HepG2 (cell line): ENCODE measurements around the gene HK2. TPM values are rescaled to one million over a fixed set of nuclear protein-coding genes. Genes with fewer than 3 reads are reported as not detected.
A peak's percentile ranks its signal among the peaks of the same experiment; 100 is the strongest.

Experiments
- ATAC-seq: fragments of 200-7000 bp; cut with Tn5 transposase; 3 replicates; pipeline ENCODE4 v1.9.1; 2020; ENCODE audit warnings: mild to moderate bottlenecking, moderate library complexity
- BruUV-seq: library from RNA; stranded (reverse); fragments of 400-500 nt; replicated peaks from 2 replicates; lab custom pipeline; 2021; lab: Mats Ljungman, UMichigan
- CTCF ChIA-PET: fragments of 300-600 bp; formaldehyde crosslinking; extraction: SDS; loops from one replicate; lab custom pipeline; 2021; ENCODE audit warnings: low total read pairs, inconsistent platforms, low intra/inter-chr PET ratio; lab: Yijun Ruan, JAX
- POLR2A ChIA-PET: fragments of 350-600 bp; sonication (Branson Sonifier 250); formaldehyde crosslinking; loops from one replicate; lab custom pipeline; 2020; ENCODE audit warnings: antibody characterized with exemption, inconsistent platforms; lab: Yijun Ruan, JAX
- DNase-seq: peaks from one replicate; pipeline ENCODE4 v3.0.0-alpha.2; 2015; ENCODE audit warnings: low spot score
- FAIRE-seq: peaks from 3 replicates; lab custom pipeline; 2011; peaks lifted over from hg19 to GRCh38; lab: Jason Lieb, UNC
- H2AFZ ChIP-seq: one replicate; pipeline ENCODE4 v1.6.1; 2011; ENCODE audit warnings: low read length, inconsistent platforms
- H3K27ac ChIP-seq: fragments of 300-600 bp; 3 replicates; pipeline ENCODE4 v1.8.0; 2011; ENCODE audit warnings: mixed run types, mild to moderate bottlenecking, mixed read lengths, low read length, inconsistent platforms; ENCODE audit not compliant: insufficient read depth; ENCODE audit errors: extremely low read length
- H3K27me3 ChIP-seq, 2 experiments: fragments of 200-600 bp in 1 of 2; 2 replicates in 1 of 2; 3 replicates in 1 of 2; pipeline versions ENCODE4 v1.6.0 to v1.8.0; 2011; ENCODE audit warnings: low read length in 2 of 2, mild to moderate bottlenecking in 2 of 2, moderate library complexity in 2 of 2, inconsistent platforms in 1 of 2; ENCODE audit not compliant: insufficient read depth in 2 of 2, control insufficient read depth in 1 of 2
- H3K36me3 ChIP-seq, 2 experiments: fragments of 200-600 bp in 1 of 2; replicated peaks in 1 of 2; 2 replicates in 1 of 2; 3 replicates in 1 of 2; pipeline versions ENCODE4 v1.5.1 to v1.8.0; 2011; ENCODE audit warnings: low read length in 2 of 2, inconsistent platforms in 1 of 2; ENCODE audit not compliant: insufficient read depth in 2 of 2, control insufficient read depth in 1 of 2
- H3K4me1 ChIP-seq: 2 replicates; pipeline ENCODE4 v1.5.1; 2012; ENCODE audit warnings: low read length, inconsistent platforms; ENCODE audit not compliant: insufficient read depth
- H3K4me2 ChIP-seq: 2 replicates; pipeline ENCODE4 v1.6.0; 2011; ENCODE audit warnings: low read depth, low read length, inconsistent platforms
- H3K4me3 ChIP-seq, 3 experiments: fragments of 200-600 bp in 1 of 3; sonication (generic), shearing (Covaris generic) in 1 of 3; replicated peaks in 1 of 3; 2 replicates each; pipeline ENCODE4 v1.5.1; 2011 to 2016; ENCODE audit warnings: low read length in 3 of 3, inconsistent platforms in 2 of 3, low read depth in 2 of 3, mild to moderate bottlenecking in 2 of 3, control low read depth in 1 of 3, mixed read lengths in 1 of 3; ENCODE audit not compliant: insufficient read depth in 1 of 3
- H3K79me2 ChIP-seq: one replicate; pipeline ENCODE4 v1.6.1; 2011; ENCODE audit warnings: low read length, inconsistent platforms; ENCODE audit not compliant: insufficient read depth
- H3K9ac ChIP-seq: 2 replicates; pipeline ENCODE4 v1.6.0; 2011; ENCODE audit warnings: mild to moderate bottlenecking, low read depth, low read length, inconsistent platforms; ENCODE audit not compliant: insufficient read depth
- H3K9me3 ChIP-seq: 2 replicates; pipeline ENCODE4 v1.5.1; 2012; ENCODE audit warnings: mild to moderate bottlenecking, low read length
- H4K20me1 ChIP-seq: 2 replicates; pipeline ENCODE4 v1.6.0; 2011; ENCODE audit warnings: inconsistent platforms, mild to moderate bottlenecking, low read length, moderate library complexity; ENCODE audit not compliant: insufficient read depth
- NFYC ChIP-seq: IDR thresholded peaks from 2 replicates; pipeline ENCODE4 v1.6.1; 2016; ENCODE audit warnings: missing genetic modification reagents, missing compliant biosample characterization
- PHF20 ChIP-seq: sonication (generic); formaldehyde crosslinking; IDR thresholded peaks from 2 replicates; pipeline ENCODE4 v1.5.0; 2020; ENCODE audit warnings: mild to moderate bottlenecking, missing genetic modification reagents
- RBFOX2 ChIP-seq: fragments of 200-400 bp; formaldehyde crosslinking; IDR thresholded peaks from 2 replicates; pipeline ENCODE4 v1.6.1; 2017; ENCODE audit warnings: low read depth, mild to moderate bottlenecking, low read length
- RBM22 ChIP-seq: fragments of 200-400 bp; formaldehyde crosslinking; optimal IDR thresholded peaks from 2 replicates; pipeline ENCODE3; 2017; ENCODE audit warnings: mild to moderate bottlenecking, low read length, moderate library complexity
- ZNF121 ChIP-seq: sonication (generic); formaldehyde crosslinking; IDR thresholded peaks from 2 replicates; pipeline ENCODE4 v1.5.0; 2020; ENCODE audit warnings: mild to moderate bottlenecking, missing genetic modification reagents
- ZNF136 ChIP-seq: sonication (generic); formaldehyde crosslinking; IDR thresholded peaks from 2 replicates; pipeline ENCODE4 v1.8.1; 2022; ENCODE audit warnings: low read depth, mild to moderate bottlenecking, moderate library complexity, missing genetic modification reagents
- ZNF318 ChIP-seq: sonication (generic); formaldehyde crosslinking; IDR thresholded peaks from 2 replicates; pipeline ENCODE4 v1.4.0; 2020; ENCODE audit warnings: mild to moderate bottlenecking, missing genetic modification reagents
- ZNF337 ChIP-seq: sonication (generic); formaldehyde crosslinking; IDR thresholded peaks from 2 replicates; pipeline ENCODE4 v1.5.1; 2020; ENCODE audit warnings: missing genetic modification reagents, low read depth, mild to moderate bottlenecking, borderline replicate concordance
- ZNF670 ChIP-seq: sonication (generic); formaldehyde crosslinking; IDR thresholded peaks from 2 replicates; pipeline ENCODE4 v1.8.0; 2022; ENCODE audit warnings: mild to moderate bottlenecking, missing genetic modification reagents, borderline replicate concordance
- WGBS: methylation state at CpG from one replicate; pipeline ENCODE4 v1.1.6; 2017; ENCODE audit warnings: low lambda C conversion rate; 5-methylcytosine and 5-hydroxymethylcytosine counted together
- in situ Hi-C: cut with HindIII; loops from 2 replicates; pipeline ENCODE4 v1.10.0; 2017; ENCODE audit warnings: low pct_unique_long_range_greater_than_20kb; ENCODE audit not compliant: extremely low pct_ligation_motif_present
- intact Hi-C: fragments of 100-400 bp; cut with micrococcal nuclease; formaldehyde crosslinking; loops from one replicate; pipeline ENCODE4 v1.10.0; 2022; ENCODE audit not compliant: unreplicated experiment
- polyA plus RNA-seq, 8 experiments: library from polyadenylated mRNA; depleted of rRNA in 3 of 8; stranded (reverse) in 7 of 8; unstranded in 1 of 8; fragments of >200 nt; fragmentation: Illumina TruSeq in 4 of 8; extraction: Trizol in 4 of 8; gene quantifications; 2 replicates each; pipeline versions ENCODE4 v1.2.1 to v1.2.3, GENCODE V29; 2011 to 2016; ENCODE audit warnings: low read depth in 4 of 8, missing spikeins in 1 of 8, mixed read lengths in 1 of 8; ENCODE audit not compliant: insufficient read depth in 1 of 8
- total RNA-seq, 5 experiments: library from RNA; depleted of rRNA; stranded (reverse); fragments of >200 nt; fragmentation: Illumina TruSeq; extraction: Trizol; gene quantifications; 2 replicates each; pipeline ENCODE4 v1.2.3, GENCODE V29; 2016; ENCODE audit warnings: low read depth in 1 of 5

HK2 gene
- total and polyA plus RNA-seq, 2 of the 13 experiments (the other 11 are each of a cell fraction or from before 2014, with no cell fraction given), result 13.2 to 101 TPM

- no peak for TF ChIP-seq RBFOX2
These were observed 11.4 kb downstream of the HK2 start (continued) for GRCh38 chr2:74845217-74845751.

- intact Hi-C loops, result no loop called here
- FAIRE-seq, result no peak
- TF ChIP-seq NFYC, result no peak
- no peak for TF ChIP-seq PHF20 (CRISPR knock-in tag)
- 0 out of 2 replicates have a peak, but pooled peaks have one; percentile 17 for TF ChIP-seq RBFOX2
- TF ChIP-seq ZNF670 (CRISPR knock-in tag), result 0 out of 2 replicates have a peak, but pooled peaks have one; percentile 5
- no peak for TF ChIP-seq ZNF337 (CRISPR knock-in tag)
- TF ChIP-seq ZNF121 (CRISPR knock-in tag), result no peak
- peak; percentile 37 for TF ChIP-seq RBM22
- no peak for TF ChIP-seq ZNF318 (CRISPR knock-in tag)
- no peak for TF ChIP-seq ZNF136 (CRISPR knock-in tag)
- H3K4me2 ChIP-seq, result no peak overlapping the region
- H3K79me2 ChIP-seq, result peaks cover 100% of the 10 kb centered on the region
- in situ Hi-C loops, result no loop called here
- no TSS peak for BruUV-seq
- H3K9ac ChIP-seq, result no peak overlapping the region
- 84% methylated on average over 2 of the region's 2 CpGs for WGBS
- ChIA-PET CTCF (no interaction called here), POLR2A (interaction anchor here (0.6 kb wide), 1 partner anchor 135 kb away, joined by 3 read pairs; no protein-coding TSS in a partner anchor)
- H3K27me3 ChIP-seq, result no peaks in the 10 kb centered on the region
- ATAC-seq, result no peak
- H3K4me3 ChIP-seq, result no peak overlapping the region
- peaks cover 99% of the 10 kb centered on the region for H4K20me1 ChIP-seq
- no peak for DNase-seq
- no peak overlapping the region for H3K27ac ChIP-seq
- H2AFZ ChIP-seq, result no peak overlapping the region
- H3K4me1 ChIP-seq, result peaks cover 99% of the 10 kb centered on the region
- H3K36me3 ChIP-seq, result peaks cover 38 to 92% of the 10 kb centered on the region in 2 experiments
- H3K9me3 ChIP-seq, result no peaks in the 10 kb centered on the region
These were observed 12.1 kb downstream of the HK2 start for GRCh38 chr2:74845991-74846390.
